Liver (tissue), 9 donors: ENCODE data around the gene SET. TPM values are rescaled to one million over a fixed set of nuclear protein-coding genes. Genes with fewer than 3 reads are reported as not detected.

ENCODE experiments used
- DNase-seq: peaks from one replicate; pipeline ENCODE4 v3.0.0-alpha.2; 2017; ENCODE audit warnings: low spot score
- H3K27ac ChIP-seq, 2 donors: one replicate each; pipeline ENCODE4 v1.7.0; 2013; ENCODE audit warnings: inconsistent platforms in 2 of 2, low read length in 2 of 2, control low read depth in 1 of 2, low read depth in 1 of 2, mild to moderate bottlenecking in 1 of 2
- H3K27me3 ChIP-seq, 4 donors: one replicate each; pipeline versions ENCODE4 v1.6.1 to v1.7.0; 2013; ENCODE audit warnings: low read length in 3 of 4, inconsistent platforms in 1 of 4, mild to moderate bottlenecking in 1 of 4, moderate library complexity in 1 of 4; ENCODE audit not compliant: control insufficient read depth in 4 of 4, insufficient read depth in 4 of 4
- H3K36me3 ChIP-seq, 4 donors: one replicate each; pipeline versions ENCODE4 v1.6.1 to v1.7.0; 2013; ENCODE audit warnings: low read length in 3 of 4, mild to moderate bottlenecking in 3 of 4, low read depth in 1 of 4, moderate library complexity in 1 of 4; ENCODE audit not compliant: control insufficient read depth in 4 of 4, insufficient read depth in 3 of 4
- H3K4me1 ChIP-seq, 4 donors: one replicate each; pipeline versions ENCODE4 v1.6.1 to v1.7.0; 2013; ENCODE audit warnings: low read length in 3 of 4, mild to moderate bottlenecking in 3 of 4, moderate library complexity in 1 of 4; ENCODE audit not compliant: control insufficient read depth in 4 of 4, insufficient read depth in 4 of 4
- H3K4me3 ChIP-seq, 3 donors: one replicate each; pipeline versions ENCODE4 v1.6.1 to v1.7.0; 2013; ENCODE audit warnings: low read length in 3 of 3, control low read depth in 1 of 3, low read depth in 1 of 3, mild to moderate bottlenecking in 1 of 3
- H3K9ac ChIP-seq, 2 donors: one replicate each; pipeline ENCODE4 v1.7.0; 2013; ENCODE audit warnings: low read length in 2 of 2, mild to moderate bottlenecking in 2 of 2, moderate library complexity in 2 of 2, control low read depth in 1 of 2, low read depth in 1 of 2
- H3K9me3 ChIP-seq, 4 donors: one replicate each; pipeline versions ENCODE4 v1.6.1 to v1.7.0; 2013; ENCODE audit warnings: low read length in 3 of 4; ENCODE audit not compliant: control insufficient read depth in 4 of 4
- EGR1 ChIP-seq, 2 donors: IDR thresholded peaks; 2 replicates each; pipeline ENCODE4 v1.6.1; 2016 to 2018; ENCODE audit warnings: antibody characterized with exemption in 2 of 2, low read depth in 2 of 2
- FOXA1 ChIP-seq: IDR thresholded peaks from 2 replicates; pipeline ENCODE4 v1.6.1; 2016; ENCODE audit warnings: antibody characterized with exemption
- FOXA2 ChIP-seq: IDR thresholded peaks from 2 replicates; pipeline ENCODE4 v1.6.1; 2016; ENCODE audit warnings: antibody characterized with exemption
- GABPA ChIP-seq, 2 donors: IDR thresholded peaks in 1 of 2; conservative IDR thresholded peaks in 1 of 2; 2 replicates each; pipeline ENCODE4 v1.6.1; 2016; ENCODE audit warnings: antibody characterized with exemption in 2 of 2, mild to moderate bottlenecking in 1 of 2, moderate library complexity in 1 of 2
- HNF4A ChIP-seq, 2 donors: conservative IDR thresholded peaks; 2 replicates each; pipeline ENCODE4 v1.6.1; 2016; ENCODE audit warnings: antibody characterized with exemption in 2 of 2, mild to moderate bottlenecking in 2 of 2
- HNF4G ChIP-seq: IDR thresholded peaks from 2 replicates; pipeline ENCODE4 v1.6.1; 2016; ENCODE audit warnings: antibody characterized with exemption
- JUND ChIP-seq, 2 donors: IDR thresholded peaks; 2 replicates each; pipeline ENCODE4 v1.6.1; 2016; ENCODE audit warnings: antibody characterized with exemption in 2 of 2
- NR2F2 ChIP-seq: IDR thresholded peaks from 2 replicates; pipeline ENCODE4 v1.6.1; 2016; ENCODE audit warnings: antibody characterized with exemption
- RAD21 ChIP-seq, 2 donors: IDR thresholded peaks; 2 replicates each; pipeline ENCODE4 v1.6.1; 2016; ENCODE audit warnings: antibody characterized with exemption in 2 of 2, mild to moderate bottlenecking in 2 of 2
- RXRA ChIP-seq, 2 donors: IDR thresholded peaks; 2 replicates each; pipeline ENCODE4 v1.6.1; 2017 to 2018; ENCODE audit warnings: antibody characterized with exemption in 2 of 2, mild to moderate bottlenecking in 1 of 2
- SP1 ChIP-seq: IDR thresholded peaks from 2 replicates; pipeline ENCODE4 v1.6.1; 2018; ENCODE audit warnings: antibody characterized with exemption, mild to moderate bottlenecking
- TAF1 ChIP-seq: conservative IDR thresholded peaks from 2 replicates; pipeline ENCODE4 v1.6.1; 2016; ENCODE audit warnings: antibody characterized with exemption, mild to moderate bottlenecking
- YY1 ChIP-seq: IDR thresholded peaks from 2 replicates; pipeline ENCODE4 v1.6.1; 2016; ENCODE audit warnings: antibody characterized with exemption, mild to moderate bottlenecking
- WGBS: extraction: QIAGEN DNeasy Blood & Tissue Kit; methylation state at CpG from one replicate; pipeline ENCODE4 v1.1.7; 2013; 5-methylcytosine and 5-hydroxymethylcytosine counted together
- polyA plus RNA-seq, 2 donors: library from polyadenylated mRNA; stranded (reverse) in 1 of 2; unstranded in 1 of 2; fragments of 200-250 nt in 1 of 2; fragments of >200 nt in 1 of 2; fragmentation: Nextera tagmentation in 1 of 2; extraction: Ambion mirVana in 1 of 2; gene quantifications; one replicate each; pipeline versions ENCODE4 v1.2.1 to v1.2.3, GENCODE V29; 2013 to 2015
- total RNA-seq, 2 donors: library from RNA; depleted of rRNA; stranded (reverse); fragments of >200 nt; gene quantifications; one replicate each; pipeline ENCODE4 v1.2.3, GENCODE V29; 2014
- TF ChIP-seq, protein P1 (sequence below): IDR thresholded peaks from 2 replicates; pipeline ENCODE4 v1.6.1; 2016; ENCODE audit warnings: antibody characterized with exemption, mild to moderate bottlenecking
- TF ChIP-seq, protein P2 (sequence below): fragments of 150-350 bp; IDR thresholded peaks from 2 replicates; pipeline ENCODE4 v1.5.1; 2017; ENCODE audit warnings: improper control_type of control experiment, low read depth, low read length; ENCODE audit not compliant: missing input control
- TF ChIP-seq, protein P3 (sequence below): IDR thresholded peaks from 2 replicates; pipeline ENCODE4 v1.6.1; 2016; ENCODE audit warnings: antibody characterized with exemption
- TF ChIP-seq, protein P4 (sequence below): IDR thresholded peaks from 2 replicates; pipeline ENCODE4 v1.6.1; 2016; ENCODE audit warnings: antibody characterized with exemption
- TF ChIP-seq, protein P5 (sequence below): IDR thresholded peaks from 2 replicates; pipeline ENCODE4 v1.6.1; 2016; ENCODE audit warnings: antibody characterized with exemption
- donor health status: healthy.
- donor health status: healthy.
- donor health status: healthy.
- donor health status: healthy.
- donor health status: healthy.

The SET gene
- total and polyA plus RNA-seq, 4 donors, result 58.2 to 95.6 (median 69.3) TPM

DNA sequence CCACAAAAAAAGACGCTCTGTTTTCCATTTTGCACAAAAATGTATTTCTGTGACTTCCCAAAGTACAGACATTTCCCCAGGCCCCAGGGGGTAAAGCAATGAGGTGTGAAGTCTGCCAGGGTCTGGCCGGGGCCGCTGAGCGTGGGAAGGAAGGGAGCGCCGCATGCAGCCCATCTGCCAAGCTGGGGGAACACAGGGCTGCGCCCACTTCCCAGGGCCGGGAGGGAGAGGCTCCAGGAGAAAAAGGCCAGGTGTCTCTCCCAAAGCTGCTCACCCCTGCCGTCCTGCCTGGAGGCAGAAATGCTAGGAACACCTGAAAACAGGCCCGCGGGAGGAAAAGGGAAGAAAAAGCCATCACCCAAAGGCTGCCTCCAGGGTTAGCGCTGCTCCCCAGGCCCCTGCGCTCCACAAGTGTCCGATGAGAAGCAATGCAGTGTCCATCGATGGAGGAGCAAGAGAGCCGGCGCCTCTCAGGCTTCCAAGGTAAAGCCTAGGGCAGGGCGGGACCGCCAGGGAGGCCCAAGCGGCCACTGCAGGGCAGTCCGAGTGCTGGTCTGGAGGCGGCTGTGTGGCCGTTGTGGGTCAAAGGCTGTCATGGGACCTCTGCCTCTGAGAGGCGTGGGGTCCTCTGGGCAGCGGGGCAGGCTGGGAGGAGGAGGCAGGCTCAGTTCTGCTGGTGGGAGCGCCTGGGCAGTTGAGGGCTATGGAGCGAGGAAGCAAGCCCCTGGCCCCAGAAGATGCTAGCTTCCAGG, 40.9 kb downstream of the SET start:
- Histone ChIP-seq H3K27ac (no peak overlapping the region), H3K9ac (no peak overlapping the region), H3K9me3 (no peaks in the 10 kb centered on the region), H3K4me1 (peaks cover 0 to under 1% (median 0%) of the 10 kb centered on the region in 4 donors), H3K36me3 (peaks cover 9 to 30% (median 18%) of the 10 kb centered on the region in 4 donors), H3K4me3 (no peak overlapping the region), H3K27me3 (no peaks in the 10 kb centered on the region)
- WGBS, result 96% methylated on average over 27 of the region's 27 CpGs
- no peak for TF ChIP-seq HNF4G
- TF ChIP-seq RAD21 (IDR thresholded peaks at IDR 0.05), result no peak
- TF ChIP-seq EGR1 (IDR thresholded peaks at IDR 0.05; ENCODE audit: low read depth in 2 of 2), result no peak
- no peak for TF ChIP-seq NR2F2
- TF ChIP-seq, protein P1, sequence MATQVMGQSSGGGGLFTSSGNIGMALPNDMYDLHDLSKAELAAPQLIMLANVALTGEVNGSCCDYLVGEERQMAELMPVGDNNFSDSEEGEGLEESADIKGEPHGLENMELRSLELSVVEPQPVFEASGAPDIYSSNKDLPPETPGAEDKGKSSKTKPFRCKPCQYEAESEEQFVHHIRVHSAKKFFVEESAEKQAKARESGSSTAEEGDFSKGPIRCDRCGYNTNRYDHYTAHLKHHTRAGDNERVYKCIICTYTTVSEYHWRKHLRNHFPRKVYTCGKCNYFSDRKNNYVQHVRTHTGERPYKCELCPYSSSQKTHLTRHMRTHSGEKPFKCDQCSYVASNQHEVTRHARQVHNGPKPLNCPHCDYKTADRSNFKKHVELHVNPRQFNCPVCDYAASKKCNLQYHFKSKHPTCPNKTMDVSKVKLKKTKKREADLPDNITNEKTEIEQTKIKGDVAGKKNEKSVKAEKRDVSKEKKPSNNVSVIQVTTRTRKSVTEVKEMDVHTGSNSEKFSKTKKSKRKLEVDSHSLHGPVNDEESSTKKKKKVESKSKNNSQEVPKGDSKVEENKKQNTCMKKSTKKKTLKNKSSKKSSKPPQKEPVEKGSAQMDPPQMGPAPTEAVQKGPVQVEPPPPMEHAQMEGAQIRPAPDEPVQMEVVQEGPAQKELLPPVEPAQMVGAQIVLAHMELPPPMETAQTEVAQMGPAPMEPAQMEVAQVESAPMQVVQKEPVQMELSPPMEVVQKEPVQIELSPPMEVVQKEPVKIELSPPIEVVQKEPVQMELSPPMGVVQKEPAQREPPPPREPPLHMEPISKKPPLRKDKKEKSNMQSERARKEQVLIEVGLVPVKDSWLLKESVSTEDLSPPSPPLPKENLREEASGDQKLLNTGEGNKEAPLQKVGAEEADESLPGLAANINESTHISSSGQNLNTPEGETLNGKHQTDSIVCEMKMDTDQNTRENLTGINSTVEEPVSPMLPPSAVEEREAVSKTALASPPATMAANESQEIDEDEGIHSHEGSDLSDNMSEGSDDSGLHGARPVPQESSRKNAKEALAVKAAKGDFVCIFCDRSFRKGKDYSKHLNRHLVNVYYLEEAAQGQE, result no peak
- TF ChIP-seq HNF4A (conservative IDR thresholded peaks at IDR 0.05), result no peak
- TF ChIP-seq YY1, result no peak
- TF ChIP-seq TAF1, result no peak
- no peak for TF ChIP-seq JUND (IDR thresholded peaks at IDR 0.05)
- no peak for TF ChIP-seq GABPA (IDR thresholded peaks at IDR 0.05 in 1 of 2, conservative IDR thresholded peaks at IDR 0.05 in 1 of 2)
- no peak for DNase-seq

DNA sequence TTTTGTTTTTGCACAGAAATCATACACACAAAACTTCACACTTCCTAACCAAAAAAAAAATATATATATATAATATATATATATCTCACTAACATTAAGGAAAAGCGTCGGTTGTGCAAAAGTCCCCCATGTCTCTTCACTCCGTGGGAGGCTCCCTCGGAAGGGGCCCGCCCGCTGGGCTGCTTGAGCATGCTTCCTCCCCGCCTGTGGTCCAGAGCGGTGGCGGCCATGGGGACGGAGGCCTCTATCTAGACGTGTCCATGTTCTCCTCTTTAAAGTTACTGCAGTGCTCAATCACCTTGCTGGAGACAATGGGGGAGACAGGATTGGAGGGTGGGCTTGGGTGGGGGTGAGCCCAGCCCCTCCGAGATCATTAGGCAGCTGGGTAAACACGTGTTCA, 42.1 kb downstream of the SET start:
- Histone ChIP-seq H3K9me3 (no peaks in the 10 kb centered on the region), H3K4me3 (no peak overlapping the region), H3K36me3 (peaks cover 9 to 36% (median 23%) of the 10 kb centered on the region in 4 donors), H3K27ac (no peak overlapping the region), H3K4me1 (no peaks in the 10 kb centered on the region), H3K9ac (no peak overlapping the region), H3K27me3 (no peaks in the 10 kb centered on the region)
- TF ChIP-seq JUND (IDR thresholded peaks at IDR 0.05), result no peak
- TF ChIP-seq, protein P1, result no peak
- TF ChIP-seq, protein P2, sequence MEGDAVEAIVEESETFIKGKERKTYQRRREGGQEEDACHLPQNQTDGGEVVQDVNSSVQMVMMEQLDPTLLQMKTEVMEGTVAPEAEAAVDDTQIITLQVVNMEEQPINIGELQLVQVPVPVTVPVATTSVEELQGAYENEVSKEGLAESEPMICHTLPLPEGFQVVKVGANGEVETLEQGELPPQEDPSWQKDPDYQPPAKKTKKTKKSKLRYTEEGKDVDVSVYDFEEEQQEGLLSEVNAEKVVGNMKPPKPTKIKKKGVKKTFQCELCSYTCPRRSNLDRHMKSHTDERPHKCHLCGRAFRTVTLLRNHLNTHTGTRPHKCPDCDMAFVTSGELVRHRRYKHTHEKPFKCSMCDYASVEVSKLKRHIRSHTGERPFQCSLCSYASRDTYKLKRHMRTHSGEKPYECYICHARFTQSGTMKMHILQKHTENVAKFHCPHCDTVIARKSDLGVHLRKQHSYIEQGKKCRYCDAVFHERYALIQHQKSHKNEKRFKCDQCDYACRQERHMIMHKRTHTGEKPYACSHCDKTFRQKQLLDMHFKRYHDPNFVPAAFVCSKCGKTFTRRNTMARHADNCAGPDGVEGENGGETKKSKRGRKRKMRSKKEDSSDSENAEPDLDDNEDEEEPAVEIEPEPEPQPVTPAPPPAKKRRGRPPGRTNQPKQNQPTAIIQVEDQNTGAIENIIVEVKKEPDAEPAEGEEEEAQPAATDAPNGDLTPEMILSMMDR, result no peak
- no peak for TF ChIP-seq TAF1
- TF ChIP-seq, protein P3, sequence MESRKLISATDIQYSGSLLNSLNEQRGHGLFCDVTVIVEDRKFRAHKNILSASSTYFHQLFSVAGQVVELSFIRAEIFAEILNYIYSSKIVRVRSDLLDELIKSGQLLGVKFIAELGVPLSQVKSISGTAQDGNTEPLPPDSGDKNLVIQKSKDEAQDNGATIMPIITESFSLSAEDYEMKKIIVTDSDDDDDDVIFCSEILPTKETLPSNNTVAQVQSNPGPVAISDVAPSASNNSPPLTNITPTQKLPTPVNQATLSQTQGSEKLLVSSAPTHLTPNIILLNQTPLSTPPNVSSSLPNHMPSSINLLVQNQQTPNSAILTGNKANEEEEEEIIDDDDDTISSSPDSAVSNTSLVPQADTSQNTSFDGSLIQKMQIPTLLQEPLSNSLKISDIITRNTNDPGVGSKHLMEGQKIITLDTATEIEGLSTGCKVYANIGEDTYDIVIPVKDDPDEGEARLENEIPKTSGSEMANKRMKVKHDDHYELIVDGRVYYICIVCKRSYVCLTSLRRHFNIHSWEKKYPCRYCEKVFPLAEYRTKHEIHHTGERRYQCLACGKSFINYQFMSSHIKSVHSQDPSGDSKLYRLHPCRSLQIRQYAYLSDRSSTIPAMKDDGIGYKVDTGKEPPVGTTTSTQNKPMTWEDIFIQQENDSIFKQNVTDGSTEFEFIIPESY, result no peak
- no peak for TF ChIP-seq FOXA2
- TF ChIP-seq HNF4G, result no peak
- no peak for TF ChIP-seq RXRA (IDR thresholded peaks at IDR 0.05)
- no peak for TF ChIP-seq HNF4A (conservative IDR thresholded peaks at IDR 0.05)
- TF ChIP-seq, protein P4, sequence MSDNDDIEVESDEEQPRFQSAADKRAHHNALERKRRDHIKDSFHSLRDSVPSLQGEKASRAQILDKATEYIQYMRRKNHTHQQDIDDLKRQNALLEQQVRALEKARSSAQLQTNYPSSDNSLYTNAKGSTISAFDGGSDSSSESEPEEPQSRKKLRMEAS, result no peak
- no peak for TF ChIP-seq RAD21 (IDR thresholded peaks at IDR 0.05)
- no peak for TF ChIP-seq EGR1 (IDR thresholded peaks at IDR 0.05; ENCODE audit: low read depth in 2 of 2)
- TF ChIP-seq GABPA (IDR thresholded peaks at IDR 0.05 in 1 of 2, conservative IDR thresholded peaks at IDR 0.05 in 1 of 2), result no peak
- no peak for TF ChIP-seq SP1
- TF ChIP-seq NR2F2, result no peak
- no peak for TF ChIP-seq FOXA1
- no peak for TF ChIP-seq YY1
- TF ChIP-seq, protein P5, sequence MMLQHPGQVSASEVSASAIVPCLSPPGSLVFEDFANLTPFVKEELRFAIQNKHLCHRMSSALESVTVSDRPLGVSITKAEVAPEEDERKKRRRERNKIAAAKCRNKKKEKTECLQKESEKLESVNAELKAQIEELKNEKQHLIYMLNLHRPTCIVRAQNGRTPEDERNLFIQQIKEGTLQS, result no peak
- 94% methylated on average over 13 of the region's 13 CpGs for WGBS
- no peak for DNase-seq
